GM12891 (cell line): ENCODE data around the gene HLTF. TPM values are rescaled to one million over a fixed set of nuclear protein-coding genes. Genes with fewer than 3 reads are reported as not detected.

Experiments
- DNase-seq: peaks from one replicate; pipeline ENCODE4 v3.0.0; 2011; ENCODE audit warnings: low spot score; ENCODE audit not compliant: insufficient read length
- FAIRE-seq: peaks from 2 replicates; lab custom pipeline; 2011; peaks lifted over from hg19 to GRCh38; lab: Jason Lieb, UNC
- PAX5 ChIP-seq: IDR thresholded peaks from 2 replicates; pipeline ENCODE4 v1.6.1; 2011; ENCODE audit warnings: low read length, moderate library complexity, mild to moderate bottlenecking; ENCODE audit not compliant: insufficient read depth, severe bottlenecking
- POLR2A ChIP-seq: IDR thresholded peaks from 2 replicates; pipeline ENCODE4 v1.6.1; 2011; ENCODE audit warnings: low read depth, low read length, control low read depth
- POLR2AphosphoS5 ChIP-seq: IDR thresholded peaks from 2 replicates; pipeline ENCODE4 v1.6.1; 2011; ENCODE audit warnings: low read depth, low read length, control low read depth
- POU2F2 ChIP-seq: IDR thresholded peaks from 2 replicates; pipeline ENCODE4 v1.6.1; 2011; ENCODE audit warnings: low read depth, mild to moderate bottlenecking, control low read depth, low read length, moderate library complexity
- SPI1 ChIP-seq: IDR thresholded peaks from 2 replicates; pipeline ENCODE4 v1.6.1; 2011; ENCODE audit warnings: low read depth, low read length, control low read depth
- TAF1 ChIP-seq: IDR thresholded peaks from 2 replicates; pipeline ENCODE4 v1.6.1; 2011; ENCODE audit warnings: low read depth, low read length, control low read depth
- polyA plus RNA-seq: library from polyadenylated mRNA; unstranded; fragments of >200 nt; gene quantifications from one replicate; pipeline ENCODE4 v1.2.1, GENCODE V29; 2012; ENCODE audit warnings: low read depth, missing spikeins, inconsistent platforms; ENCODE audit not compliant: missing spikeins

HLTF gene
- polyA plus RNA-seq: 14.3 TPM

- no peak for TF ChIP-seq SPI1
- no peak for TF ChIP-seq PAX5
- TF ChIP-seq POU2F2: peak; percentile 60; the same call in 1 of the 2 replicates
- TF ChIP-seq TAF1: no peak; the same call in 1 of the 2 replicates
- no peak for TF ChIP-seq POLR2AphosphoS5
- FAIRE-seq (peak; percentile 91), DNase-seq (peak; percentile 74)
Observed at GRCh38 chr3:149086232-149086988, at the start of gene HLTF. TSS of gene HLTF (minus strand) at chr3:149086533. CDS start at chr3:149086336, 197 bp downstream.

GRCh38 chr3:149134575-149134974 is 48.2 kb upstream of the HLTF start:
- no peak for DNase-seq
- TF ChIP-seq PAX5: no peak
- TF ChIP-seq POLR2AphosphoS5: no peak
- no peak for TF ChIP-seq POU2F2
- no peak for TF ChIP-seq POLR2A
- no peak for TF ChIP-seq TAF1
- no peak for TF ChIP-seq SPI1
- FAIRE-seq: no peak

- TF ChIP-seq SPI1: no peak
- TF ChIP-seq POLR2AphosphoS5: no peak
- no peak for TF ChIP-seq TAF1
- no peak for TF ChIP-seq PAX5
- no peak for TF ChIP-seq POLR2A
- no peak for TF ChIP-seq POU2F2
- no peak for FAIRE-seq
- DNase-seq: no peak
Observed at GRCh38 chr3:149131589-149131988, 45.3 kb upstream of the HLTF start.

GRCh38 chr3:149129326-149130205 is 43.2 kb upstream of the HLTF start, which contains the start of gene HPS3:
TSS of gene HPS3 (plus strand) at chr3:149129638. CDS start at chr3:149129724, 86 bp downstream.
- TF ChIP-seq POLR2AphosphoS5 (0 out of 2 replicates have a peak, but pooled peaks have one; percentile 30), SPI1 (no peak), POLR2A (peak; percentile 66; the same call in 1 of the 2 replicates), TAF1 (no peak), POU2F2 (no peak), PAX5 (peak; percentile 99)
- FAIRE-seq (peak; percentile 86), DNase-seq (peak; percentile 85)

- FAIRE-seq: no peak
- no peak for TF ChIP-seq SPI1
Observed at GRCh38 chr3:149128821-149129220, 42.5 kb upstream of the HLTF start.

GRCh38 chr3:149122721-149123578 is 36.6 kb upstream of the HLTF start:
- no peak for TF ChIP-seq SPI1
- TF ChIP-seq POU2F2: no peak
- TF ChIP-seq POLR2A: no peak
- TF ChIP-seq PAX5: no peak
- TF ChIP-seq TAF1: no peak
- TF ChIP-seq POLR2AphosphoS5: no peak
- DNase-seq (no peak), FAIRE-seq (no peak)

More at GRCh38 chr3:149128821-149129220, 42.5 kb upstream of the HLTF start:
- no peak for DNase-seq

- TF ChIP-seq POLR2AphosphoS5 (no peak), SPI1 (peak; percentile 10; the same call in 1 of the 2 replicates)
- DNase-seq (peak; percentile 30), FAIRE-seq (peak; percentile 52)
Observed at GRCh38 chr3:149120051-149120972, 34.0 kb upstream of the HLTF start.

- FAIRE-seq (no peak), DNase-seq (no peak)
- TF ChIP-seq POU2F2 (no peak), TAF1 (no peak), PAX5 (no peak), SPI1 (no peak), POLR2AphosphoS5 (no peak), POLR2A (no peak)
Observed at GRCh38 chr3:149119466-149119865, 33.1 kb upstream of the HLTF start.
